ENCODE data around the gene PLA2G2C.

DNA sequence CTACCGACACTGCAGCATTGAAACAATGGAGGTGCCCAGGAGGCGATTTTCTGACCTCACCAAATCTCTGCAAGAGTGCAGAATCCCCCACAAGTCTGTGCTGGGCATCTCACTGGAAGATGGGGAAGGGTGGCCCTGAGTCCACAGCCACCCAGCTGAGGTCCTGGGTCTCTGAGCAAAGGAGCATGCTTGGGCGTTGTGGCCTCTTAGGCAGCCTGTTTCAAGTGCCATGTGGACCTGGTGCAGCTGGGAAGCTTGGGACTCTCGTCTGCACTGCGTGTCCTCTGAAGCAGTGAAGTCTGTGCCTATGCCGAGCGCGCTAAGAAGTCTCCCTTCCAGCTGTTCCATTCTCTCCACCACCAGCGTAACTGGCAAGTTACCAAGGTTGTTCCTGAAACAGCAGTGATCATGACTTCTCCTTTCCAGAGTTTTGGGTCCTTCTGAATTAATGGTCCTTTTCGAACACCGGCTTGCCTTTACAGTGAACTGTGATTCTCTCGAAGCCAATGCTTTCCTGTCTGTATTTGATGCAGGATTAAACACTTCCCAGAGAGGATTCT is 5.0 kb upstream of the PLA2G2C start:
- TF ChIP-seq, protein P1, sequence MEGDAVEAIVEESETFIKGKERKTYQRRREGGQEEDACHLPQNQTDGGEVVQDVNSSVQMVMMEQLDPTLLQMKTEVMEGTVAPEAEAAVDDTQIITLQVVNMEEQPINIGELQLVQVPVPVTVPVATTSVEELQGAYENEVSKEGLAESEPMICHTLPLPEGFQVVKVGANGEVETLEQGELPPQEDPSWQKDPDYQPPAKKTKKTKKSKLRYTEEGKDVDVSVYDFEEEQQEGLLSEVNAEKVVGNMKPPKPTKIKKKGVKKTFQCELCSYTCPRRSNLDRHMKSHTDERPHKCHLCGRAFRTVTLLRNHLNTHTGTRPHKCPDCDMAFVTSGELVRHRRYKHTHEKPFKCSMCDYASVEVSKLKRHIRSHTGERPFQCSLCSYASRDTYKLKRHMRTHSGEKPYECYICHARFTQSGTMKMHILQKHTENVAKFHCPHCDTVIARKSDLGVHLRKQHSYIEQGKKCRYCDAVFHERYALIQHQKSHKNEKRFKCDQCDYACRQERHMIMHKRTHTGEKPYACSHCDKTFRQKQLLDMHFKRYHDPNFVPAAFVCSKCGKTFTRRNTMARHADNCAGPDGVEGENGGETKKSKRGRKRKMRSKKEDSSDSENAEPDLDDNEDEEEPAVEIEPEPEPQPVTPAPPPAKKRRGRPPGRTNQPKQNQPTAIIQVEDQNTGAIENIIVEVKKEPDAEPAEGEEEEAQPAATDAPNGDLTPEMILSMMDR (IDR thresholded peaks at IDR 0.05; ENCODE audit: control extremely low read depth in 1 of 3, insufficient read depth in 1 of 3, low read depth in 1 of 3, low read length in 3 of 3) = no peak
- TF ChIP-seq SUZ12 (IDR thresholded peaks at IDR 0.05; ENCODE audit: low read length) (no peak), RBBP5 (IDR thresholded peaks at IDR 0.05; ENCODE audit: borderline replicate concordance, low read depth, low read length) (no peak), RAD21 (IDR thresholded peaks at IDR 0.05 in 1 of 2, conservative IDR thresholded peaks at IDR 0.05 in 1 of 2; ENCODE audit: low read depth in 2 of 2, low read length in 2 of 2) (no peak), SIN3A (conservative IDR thresholded peaks at IDR 0.05 in 1 of 2, IDR thresholded peaks at IDR 0.05 in 1 of 2; ENCODE audit: low read depth in 1 of 2, low read length in 2 of 2) (no peak), BCL11A (IDR thresholded peaks at IDR 0.05; ENCODE audit: low read depth in 2 of 2, low read length in 2 of 2) (no peak)

All from H1 (cell line).